KOPT-K1 (cell line): ENCODE data around the gene TPSG1.
"Not testable (repeated sequence)": the region's sequence is repeated elsewhere in the genome, so short reads cannot be mapped to it uniquely, and the experiment has no call there.

ENCODE experiments used
- H3K27ac ChIP-seq: fragments of 200-600 bp; sonication (generic); 2 replicates; pipeline ENCODE4 v1.5.1; 2016; ENCODE audit warnings: antibody characterized with exemption, mild to moderate bottlenecking, low read depth, low read length; ENCODE audit not compliant: poor library complexity, severe bottlenecking
- H3K36me3 ChIP-seq: fragments of 200-600 bp; sonication (generic); 2 replicates; pipeline ENCODE4 v1.5.1; 2017; ENCODE audit warnings: antibody characterized with exemption, mild to moderate bottlenecking, low read length, moderate library complexity; ENCODE audit not compliant: insufficient read depth
- H3K9me3 ChIP-seq: fragments of 200-600 bp; sonication (generic); 2 replicates; pipeline ENCODE4 v1.5.1; 2017; ENCODE audit warnings: antibody characterized with exemption, low read length, mild to moderate bottlenecking; ENCODE audit not compliant: insufficient read depth, poor library complexity, severe bottlenecking

The TPSG1 gene

DNA sequence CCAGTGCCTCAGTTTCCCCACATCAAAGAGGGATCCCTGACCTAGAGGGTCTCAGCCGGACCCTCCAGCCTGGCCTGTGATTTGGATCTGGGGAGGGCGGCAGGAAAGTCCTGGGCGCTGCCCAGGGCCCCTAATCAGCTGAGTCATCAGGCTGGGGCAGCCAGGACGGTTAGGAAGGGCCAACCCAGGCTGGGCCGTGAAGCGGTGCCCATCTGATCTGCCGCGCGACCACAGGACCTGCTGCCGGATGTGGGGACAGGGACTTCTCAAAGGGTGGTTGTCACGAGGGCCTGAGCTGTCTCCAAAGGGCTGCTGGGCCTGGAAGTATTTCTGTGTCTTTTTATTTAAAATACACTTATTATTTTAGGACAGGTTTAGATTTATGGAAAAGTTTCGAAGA is 19.8 kb upstream of the TPSG1 start:
- no peaks in the 10 kb centered on the region for H3K36me3 ChIP-seq
- H3K9me3 ChIP-seq, result no peaks in the 10 kb centered on the region
- no peak overlapping the region for H3K27ac ChIP-seq

DNA sequence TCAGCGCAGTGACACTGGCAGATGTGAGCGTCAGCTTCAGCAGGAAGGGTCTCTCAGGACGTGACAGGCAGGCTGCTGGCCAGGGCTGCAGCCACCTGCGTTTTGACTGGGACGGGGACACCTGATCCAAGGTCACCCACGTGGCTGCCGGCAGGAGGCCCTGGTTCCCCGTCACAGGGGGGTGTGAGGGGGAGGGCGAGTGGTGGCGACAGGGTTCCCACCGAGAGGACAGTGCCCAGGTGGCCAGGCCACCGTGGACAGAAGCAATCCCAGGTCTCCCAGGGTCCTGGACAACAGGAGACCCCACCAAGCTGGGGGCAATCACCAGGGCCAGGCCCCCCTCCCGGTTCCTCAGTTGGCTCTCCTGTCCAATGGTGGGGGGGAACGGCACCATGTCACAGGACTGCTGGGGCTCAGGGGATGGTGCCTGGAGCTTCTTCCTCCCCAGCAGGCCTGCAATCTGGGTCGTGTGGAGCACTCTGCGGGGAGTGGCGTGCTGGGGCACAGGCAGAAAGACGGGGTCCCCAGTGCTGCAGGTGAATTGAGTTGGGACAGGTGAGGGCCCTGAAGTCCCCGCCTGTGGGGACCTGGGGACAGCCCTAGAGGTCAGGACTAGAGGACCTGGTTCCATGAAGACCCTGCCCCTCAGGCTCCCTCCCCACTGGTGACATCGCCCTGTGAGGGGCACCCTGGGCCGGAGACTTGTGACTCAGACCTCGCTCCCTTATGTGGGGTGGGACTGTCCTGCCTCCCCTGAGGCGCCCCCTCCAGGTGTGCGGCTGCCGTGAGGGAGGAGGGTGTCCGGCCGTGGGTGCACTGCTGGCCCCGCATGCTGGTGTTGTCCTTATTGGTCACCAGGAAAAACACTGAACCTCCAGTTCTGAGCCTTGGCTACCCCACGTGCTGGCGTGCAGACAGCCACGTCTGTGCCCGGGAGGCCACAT is 19.1 kb upstream of the TPSG1 start:
- not testable (repeated sequence) for H3K36me3 ChIP-seq, H3K27ac ChIP-seq, H3K9me3 ChIP-seq

DNA sequence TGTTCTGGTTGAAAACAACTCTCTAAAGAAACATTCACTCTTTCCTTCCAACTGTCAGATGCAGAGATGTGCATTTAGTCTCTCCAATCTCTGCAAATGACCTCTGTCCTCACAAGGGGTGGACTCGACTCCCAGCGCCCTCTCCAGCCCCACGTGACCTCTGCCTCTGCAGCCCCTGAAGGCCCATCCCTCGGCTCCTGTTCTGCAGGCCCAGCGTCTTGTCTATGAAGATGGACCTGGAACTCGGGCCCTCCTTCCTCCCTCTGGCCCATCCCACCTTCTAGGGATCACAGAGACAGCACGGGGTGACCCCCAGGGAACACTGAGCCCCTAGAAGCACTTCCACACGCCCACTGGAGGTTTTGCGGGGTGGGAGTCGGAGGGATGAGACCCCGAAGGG is 18.3 kb upstream of the TPSG1 start:
- not testable (repeated sequence) for H3K27ac ChIP-seq, H3K9me3 ChIP-seq, H3K36me3 ChIP-seq

DNA sequence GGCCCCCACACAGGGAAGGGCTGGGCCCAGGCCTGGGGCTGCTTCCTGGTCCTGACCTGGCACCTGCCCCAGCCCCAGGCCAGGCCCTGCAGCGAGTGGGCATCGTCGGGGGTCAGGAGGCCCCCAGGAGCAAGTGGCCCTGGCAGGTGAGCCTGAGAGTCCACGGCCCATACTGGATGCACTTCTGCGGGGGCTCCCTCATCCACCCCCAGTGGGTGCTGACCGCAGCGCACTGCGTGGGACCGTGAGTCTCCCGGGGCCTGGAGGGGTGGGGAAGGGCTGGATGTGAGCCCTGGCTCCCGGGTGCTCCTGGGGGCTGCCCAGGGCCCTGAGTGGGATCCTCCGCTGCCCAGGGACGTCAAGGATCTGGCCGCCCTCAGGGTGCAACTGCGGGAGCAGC is 16.0 kb upstream of the TPSG1 start:
- H3K9me3 ChIP-seq, H3K36me3 ChIP-seq, H3K27ac ChIP-seq: not testable (repeated sequence)

DNA sequence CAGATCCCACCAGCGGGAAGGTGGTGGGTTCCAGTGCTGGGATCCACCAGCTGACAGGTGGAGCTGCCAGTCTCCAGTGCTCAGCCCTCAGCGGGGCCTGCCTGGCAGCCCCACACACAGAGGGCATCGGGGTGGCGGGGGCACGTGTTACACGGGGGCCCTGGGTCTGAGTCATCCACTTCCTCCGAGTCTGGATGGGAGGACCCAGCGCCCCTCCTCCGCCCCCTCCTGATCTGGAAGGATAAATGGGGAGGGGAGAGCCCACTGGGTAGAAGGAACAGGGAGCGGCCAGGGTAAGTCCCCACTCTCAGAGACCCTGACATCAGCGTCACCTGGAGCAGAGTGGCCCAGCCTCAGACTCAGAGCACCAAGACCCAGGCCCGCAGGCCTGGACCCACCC is 15.4 kb upstream of the TPSG1 start, which contains the start of gene TPSAB1:
Gene TPSAB1, plus strand, starts transcription at position 270 of the 400 bp plus-strand sequence. CDS start 234 bp downstream, outside the sequence.
- not testable (repeated sequence) for H3K9me3 ChIP-seq, H3K27ac ChIP-seq, H3K36me3 ChIP-seq

DNA sequence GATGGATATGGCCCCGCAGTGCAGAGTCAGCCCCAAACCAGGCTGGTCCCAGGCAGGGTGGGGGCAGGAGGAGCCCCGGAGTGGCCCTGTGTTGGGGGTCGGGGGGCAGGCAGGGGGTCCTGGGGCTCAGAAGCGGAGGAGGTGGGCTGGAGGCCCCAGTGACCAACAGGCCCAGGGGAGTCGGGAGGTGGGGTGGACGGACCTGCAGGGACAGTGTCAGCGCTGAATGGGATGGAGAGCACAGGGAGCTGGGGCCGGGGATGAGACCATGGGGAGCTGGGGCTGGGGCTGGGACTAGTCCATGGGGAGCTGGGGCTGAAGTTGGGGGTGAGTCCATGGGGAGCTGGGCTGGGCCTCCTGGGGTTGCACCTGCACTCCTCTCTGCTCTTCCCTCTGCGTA is 14.5 kb upstream of the TPSG1 start:
- not testable (repeated sequence) for H3K9me3 ChIP-seq, H3K27ac ChIP-seq, H3K36me3 ChIP-seq

DNA sequence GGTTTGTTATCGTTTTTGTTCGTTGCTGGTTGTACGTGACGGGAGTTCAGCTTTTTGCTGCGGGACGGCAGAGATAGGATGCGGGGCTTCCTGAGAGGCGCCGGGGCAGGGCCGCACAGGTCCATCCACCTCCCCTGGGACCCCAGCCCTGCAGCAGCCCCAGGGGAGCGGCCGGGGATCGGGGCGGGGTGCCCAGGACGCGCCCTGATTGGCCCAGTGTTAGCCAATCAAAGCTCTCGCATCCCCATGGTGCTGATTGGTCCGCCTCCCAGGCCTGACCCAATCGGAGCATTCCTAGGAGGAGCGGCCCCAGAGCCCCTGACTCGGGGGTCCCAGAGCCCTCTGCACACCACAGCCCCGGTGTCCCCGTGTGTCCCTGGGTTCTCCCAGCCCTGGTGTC is 13.8 kb upstream of the TPSG1 start:
- H3K36me3 ChIP-seq, H3K9me3 ChIP-seq, H3K27ac ChIP-seq: not testable (repeated sequence)

DNA sequence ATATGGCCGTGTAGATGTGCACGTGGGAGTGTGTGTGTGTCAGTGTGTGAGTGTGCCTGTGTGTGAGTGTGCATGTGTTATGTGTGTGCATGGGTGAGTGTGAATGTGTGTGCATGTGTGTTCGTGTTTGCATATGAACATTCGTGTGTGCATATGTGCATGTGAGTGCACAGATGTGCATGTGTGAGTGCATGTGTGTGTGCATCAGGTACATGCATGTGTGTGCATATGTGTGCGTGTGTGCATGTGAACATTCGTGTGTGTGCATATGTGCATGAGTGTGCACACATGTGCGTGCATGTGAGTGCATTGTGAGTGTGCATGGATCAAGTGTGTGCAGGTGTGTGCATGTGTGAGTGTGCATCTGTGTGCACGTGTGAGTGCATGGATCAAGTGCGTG is 12.9 kb upstream of the TPSG1 start:
- no peaks in the 10 kb centered on the region for H3K36me3 ChIP-seq
- H3K27ac ChIP-seq, result no peak overlapping the region
- H3K9me3 ChIP-seq, result no peaks in the 10 kb centered on the region

DNA sequence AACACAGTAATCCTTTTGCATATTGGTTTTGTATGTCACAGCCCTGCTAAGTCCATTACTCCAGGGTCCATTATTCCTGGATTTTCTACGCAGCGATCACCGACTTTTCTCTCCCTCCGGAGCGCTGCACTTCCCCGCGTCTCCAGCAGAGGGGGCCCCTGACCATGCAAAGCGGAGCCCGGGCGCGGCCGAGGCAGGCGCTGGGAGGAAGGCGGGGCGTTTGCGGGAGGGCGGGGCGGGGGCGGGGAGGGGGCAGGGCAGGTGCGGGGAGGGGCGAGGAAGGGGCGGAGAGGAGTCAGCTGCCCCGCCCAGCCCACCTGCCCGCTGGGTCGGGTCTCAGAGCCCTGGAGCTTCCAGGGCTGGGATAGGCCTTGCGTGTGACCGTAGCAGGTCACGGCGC is 11.6 kb upstream of the TPSG1 start:
- not testable (repeated sequence) for H3K9me3 ChIP-seq, H3K36me3 ChIP-seq, H3K27ac ChIP-seq

DNA sequence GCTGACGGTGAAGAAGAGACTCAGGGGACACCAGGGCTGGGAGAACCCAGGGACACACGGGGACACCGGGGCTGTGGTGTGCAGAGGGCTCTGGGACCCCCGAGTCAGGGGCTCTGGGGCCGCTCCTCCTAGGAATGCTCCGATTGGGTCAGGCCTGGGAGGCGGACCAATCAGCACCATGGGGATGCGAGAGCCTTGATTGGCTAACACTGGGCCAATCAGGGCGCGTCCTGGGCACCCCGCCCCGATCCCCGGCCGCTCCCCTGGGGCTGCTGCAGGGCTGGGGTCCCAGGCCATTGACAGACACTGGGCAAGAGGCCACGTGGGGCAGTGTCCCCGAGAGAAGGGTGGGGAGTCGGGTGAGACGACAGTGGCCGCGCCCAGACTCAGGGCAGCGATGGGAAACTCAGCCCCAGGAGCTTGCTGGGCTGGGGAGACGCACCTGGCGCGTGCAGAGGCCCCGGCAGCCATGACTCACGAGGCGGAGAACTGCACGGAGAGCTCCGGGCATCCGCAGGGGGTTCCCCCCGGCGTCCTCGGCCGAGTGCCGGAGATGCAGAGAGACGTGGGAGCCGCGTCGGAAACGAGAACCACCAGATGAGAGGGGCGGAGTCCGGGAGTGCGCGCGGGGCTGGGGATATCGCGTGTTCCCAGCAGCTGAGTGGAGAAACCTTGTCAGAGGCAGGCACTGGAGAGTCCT is 7.1 kb upstream of the TPSG1 start:
- H3K27ac ChIP-seq, H3K9me3 ChIP-seq, H3K36me3 ChIP-seq: not testable (repeated sequence)

DNA sequence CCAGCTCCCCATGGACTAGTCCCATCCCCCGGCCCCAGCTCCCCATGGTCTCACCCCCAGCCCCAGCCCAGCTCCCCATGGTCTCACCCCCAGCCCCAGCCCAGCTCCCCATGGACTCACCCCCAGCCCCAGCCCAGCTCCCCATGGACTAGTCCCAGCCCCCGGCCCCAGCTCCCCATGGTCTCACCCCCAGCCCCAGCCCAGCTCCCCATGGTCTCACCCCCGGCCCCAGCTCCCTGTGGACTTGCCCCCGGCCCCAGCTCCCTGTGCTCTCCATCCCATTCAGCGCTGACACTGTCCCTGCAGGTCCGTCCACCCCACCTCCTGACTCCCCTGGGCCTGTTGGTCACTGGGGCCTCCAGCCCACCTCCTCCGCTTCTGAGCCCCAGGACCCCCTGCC is 6.2 kb upstream of the TPSG1 start:
- not testable (repeated sequence) for H3K36me3 ChIP-seq, H3K9me3 ChIP-seq, H3K27ac ChIP-seq

DNA sequence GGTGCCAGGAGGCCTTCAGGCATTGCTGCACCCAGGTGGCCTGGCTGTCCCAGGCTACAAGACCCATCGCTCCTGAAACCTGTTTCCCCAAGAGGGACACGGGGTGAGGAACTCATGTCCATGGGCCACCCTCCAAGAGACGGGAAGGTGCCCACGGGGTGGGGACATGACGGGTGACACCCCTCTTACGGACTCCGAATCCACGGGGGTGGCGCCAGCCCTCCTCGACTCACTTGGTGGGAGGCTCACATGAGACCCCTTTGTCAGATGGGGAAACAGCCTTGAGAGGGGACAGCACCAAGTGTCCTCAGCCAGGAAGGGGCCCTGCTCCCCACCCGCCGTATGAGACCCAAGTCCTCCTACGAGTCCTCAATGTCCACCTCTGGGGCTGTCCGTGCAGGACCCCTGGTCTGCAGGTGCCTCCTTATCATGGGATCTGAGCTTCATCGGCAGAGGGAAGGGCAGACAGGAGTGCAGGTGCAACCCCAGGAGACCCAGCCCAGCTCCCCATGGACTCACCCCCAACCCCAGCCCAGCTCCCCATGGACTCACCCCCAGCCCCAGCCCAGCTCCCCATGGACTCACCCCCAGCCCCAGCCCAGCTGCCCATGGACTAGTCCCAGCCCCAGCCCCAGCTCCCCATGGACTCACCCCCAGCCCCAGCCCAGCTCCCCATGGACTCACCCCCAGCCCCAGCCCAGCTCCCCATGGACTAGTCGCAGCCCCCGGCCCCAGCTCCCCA is 5.6 kb upstream of the TPSG1 start:
- not testable (repeated sequence) for H3K27ac ChIP-seq, H3K9me3 ChIP-seq, H3K36me3 ChIP-seq

DNA sequence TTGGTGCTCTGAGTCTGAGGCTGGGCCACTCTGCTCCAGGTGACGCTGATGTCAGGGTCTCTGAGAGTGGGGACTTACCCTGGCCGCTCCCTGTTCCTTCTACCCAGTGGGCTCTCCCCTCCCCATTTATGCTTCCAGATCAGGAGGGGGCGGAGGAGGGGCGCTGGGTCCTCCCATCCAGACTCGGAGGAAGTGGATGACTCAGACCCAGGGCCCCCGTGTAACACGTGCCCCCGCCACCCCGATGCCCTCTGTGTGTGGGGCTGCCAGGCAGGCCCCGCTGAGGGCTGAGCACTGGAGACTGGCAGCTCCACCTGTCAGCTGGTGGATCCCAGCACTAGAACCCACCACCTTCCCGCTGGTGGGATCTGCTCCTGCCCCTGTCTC is 5.0 kb upstream of the TPSG1 start, which contains the start of gene TPSB2:
Gene TPSB2, minus strand, starts transcription at position 101 of the 387 bp plus-strand sequence. CDS start 233 bp downstream, outside the sequence.
- not testable (repeated sequence) for H3K9me3 ChIP-seq, H3K36me3 ChIP-seq, H3K27ac ChIP-seq

DNA sequence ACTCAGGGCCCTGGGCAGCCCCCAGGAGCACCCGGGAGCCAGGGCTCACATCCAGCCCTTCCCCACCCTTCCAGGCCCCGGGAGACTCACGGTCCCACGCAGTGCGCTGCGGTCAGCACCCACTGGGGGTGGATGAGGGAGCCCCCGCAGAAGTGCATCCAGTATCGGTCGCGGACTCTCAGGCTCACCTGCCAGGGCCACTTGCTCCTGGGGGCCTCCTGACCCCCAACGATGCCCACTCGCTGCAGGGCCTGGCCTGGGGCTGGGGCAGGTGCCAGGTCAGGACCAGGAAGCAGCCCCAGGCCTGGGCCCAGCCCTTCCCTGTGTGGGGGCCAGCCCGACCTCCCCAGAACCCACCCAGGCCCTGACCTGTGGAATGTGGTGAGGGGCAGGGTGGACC is 4.4 kb upstream of the TPSG1 start:
- H3K27ac ChIP-seq, H3K36me3 ChIP-seq, H3K9me3 ChIP-seq: not testable (repeated sequence)

DNA sequence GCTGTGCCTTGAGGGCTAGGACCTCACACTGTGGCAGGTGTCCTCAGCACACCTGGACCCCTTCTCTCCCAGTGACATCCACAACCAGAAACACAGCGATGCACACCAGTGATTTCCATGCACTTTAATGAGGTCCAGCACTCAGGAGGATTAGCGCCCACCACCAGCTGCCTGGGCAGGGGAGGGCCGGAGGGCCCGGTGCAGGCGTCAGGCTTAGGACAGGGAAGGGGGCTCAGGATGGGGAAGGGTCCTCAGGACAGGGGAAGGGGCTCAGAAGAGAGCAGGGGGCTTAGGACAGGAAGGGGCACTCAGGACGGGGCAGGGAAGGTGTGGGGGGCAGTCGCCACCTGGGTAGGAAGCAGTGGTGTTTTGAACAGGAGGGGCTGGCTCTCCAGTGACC is 3.2 kb upstream of the TPSG1 start:
- not testable (repeated sequence) for H3K36me3 ChIP-seq, H3K27ac ChIP-seq, H3K9me3 ChIP-seq
